Central memory CD8-positive, alpha-beta T cell (primary cell): ENCODE data around the gene LRRK1.

Experiments used
- ATAC-seq: fragments of 150-1000 bp; cut with Tn5 transposase; replicated peaks from 2 replicates; pipeline ENCODE4 v1.10.0; 2022; ENCODE audit warnings: mild to moderate bottlenecking, moderate FRiP score, moderate number of reproducible peaks; ENCODE audit not compliant: poor library complexity, severe bottlenecking; ENCODE audit errors: extremely low read depth
- DNase-seq, 2 donors: peaks; one replicate each; pipeline ENCODE4 v3.0.0; 2021; ENCODE audit warnings: low spot score in 2 of 2
- H3K27ac Mint-ChIP-seq: one replicate; pipeline ENCODE4 v1.8.0; 2022; ENCODE audit warnings: low read depth, mild to moderate bottlenecking, moderate library complexity, mixed read lengths
- H3K27me3 Mint-ChIP-seq: one replicate; pipeline ENCODE4 v1.8.0; 2022; ENCODE audit warnings: mixed read lengths
- H3K36me3 Mint-ChIP-seq: one replicate; pipeline ENCODE4 v1.8.0; 2022; ENCODE audit warnings: mild to moderate bottlenecking, moderate library complexity, mixed read lengths; ENCODE audit not compliant: insufficient read depth
- H3K4me1 Mint-ChIP-seq: one replicate; pipeline ENCODE4 v1.8.0; 2022; ENCODE audit warnings: mixed read lengths
- H3K4me3 Mint-ChIP-seq: one replicate; pipeline ENCODE4 v1.8.0; 2022; ENCODE audit warnings: mild to moderate bottlenecking, moderate library complexity, mixed read lengths
- H3K9me3 Mint-ChIP-seq: one replicate; pipeline ENCODE4 v1.8.0; 2022; ENCODE audit warnings: mixed read lengths

LRRK1 gene

GRCh38 chr15:101024706-101025500 lies 105.7 kb downstream of the LRRK1 start:
- Mint-ChIP-seq H3K36me3 (peaks cover 2% of the 10 kb centered on the region), H3K27me3 (peaks cover 29% of the 10 kb centered on the region), H3K27ac (no peak overlapping the region), H3K9me3 (no peaks in the 10 kb centered on the region), H3K4me1 (no peaks in the 10 kb centered on the region), H3K4me3 (no peak overlapping the region)
- ATAC-seq = no peak
- peak in 1 of 2 donors; percentile 3 for DNase-seq

- Mint-ChIP-seq H3K9me3 (no peaks in the 10 kb centered on the region), H3K27me3 (peaks cover 35% of the 10 kb centered on the region), H3K27ac (no peak overlapping the region), H3K4me3 (no peak overlapping the region), H3K4me1 (no peaks in the 10 kb centered on the region), H3K36me3 (peaks cover 2% of the 10 kb centered on the region)
- no peak for DNase-seq
- no peak for ATAC-seq
Measured at GRCh38 chr15:101025501-101025885, 106.3 kb downstream of the LRRK1 start.

GRCh38 chr15:101025896-101026631 lies 106.9 kb downstream of the LRRK1 start:
- Mint-ChIP-seq H3K4me1 (no peaks in the 10 kb centered on the region), H3K27ac (no peak overlapping the region), H3K27me3 (peaks cover 40% of the 10 kb centered on the region), H3K36me3 (peaks cover 2% of the 10 kb centered on the region), H3K9me3 (no peaks in the 10 kb centered on the region), H3K4me3 (no peak overlapping the region)
- ATAC-seq (no peak), DNase-seq (no peak)

GRCh38 chr15:101026656-101027272 lies 107.6 kb downstream of the LRRK1 start:
- Mint-ChIP-seq H3K9me3 (no peaks in the 10 kb centered on the region), H3K27me3 (peaks cover 47% of the 10 kb centered on the region), H3K36me3 (peaks cover 4% of the 10 kb centered on the region), H3K4me1 (no peaks in the 10 kb centered on the region), H3K4me3 (no peak overlapping the region), H3K27ac (no peak overlapping the region)
- ATAC-seq = no peak
- peak in 1 of 2 donors; percentile 6 for DNase-seq

- no peak for ATAC-seq
- H3K9me3 Mint-ChIP-seq = no peaks in the 10 kb centered on the region
- no peaks in the 10 kb centered on the region for H3K4me1 Mint-ChIP-seq
- DNase-seq = peak in 1 of 2 donors; percentile 0
- no peak overlapping the region for H3K4me3 Mint-ChIP-seq
- no peak overlapping the region for H3K27ac Mint-ChIP-seq
- H3K36me3 Mint-ChIP-seq = peaks cover 6% of the 10 kb centered on the region
- H3K27me3 Mint-ChIP-seq = peaks cover 53% of the 10 kb centered on the region
Measured at GRCh38 chr15:101027273-101027901, 108.2 kb downstream of the LRRK1 start.

- ATAC-seq (no peak), DNase-seq (no peak)
- peaks cover 5% of the 10 kb centered on the region for H3K36me3 Mint-ChIP-seq
Measured at GRCh38 chr15:101027920-101028319, 108.8 kb downstream of the LRRK1 start.

GRCh38 chr15:101028321-101028720 lies 109.2 kb downstream of the LRRK1 start:
- H3K27ac Mint-ChIP-seq = no peak overlapping the region
- DNase-seq (peak in 1 of 2 donors; percentile 2), ATAC-seq (no peak)
- no peaks in the 10 kb centered on the region for H3K4me1 Mint-ChIP-seq
- H3K4me3 Mint-ChIP-seq = no peak overlapping the region
- H3K9me3 Mint-ChIP-seq = no peaks in the 10 kb centered on the region
- H3K36me3 Mint-ChIP-seq = peaks cover 4% of the 10 kb centered on the region
- peaks cover 60% of the 10 kb centered on the region for H3K27me3 Mint-ChIP-seq

More at GRCh38 chr15:101027920-101028319, 108.8 kb downstream of the LRRK1 start:
- Mint-ChIP-seq H3K4me3 (no peak overlapping the region), H3K4me1 (no peaks in the 10 kb centered on the region), H3K27ac (no peak overlapping the region), H3K27me3 (peaks cover 56% of the 10 kb centered on the region), H3K9me3 (no peaks in the 10 kb centered on the region)

GRCh38 chr15:101028772-101029438 lies 109.7 kb downstream of the LRRK1 start:
- Mint-ChIP-seq H3K4me3 (no peak overlapping the region), H3K27me3 (peaks cover 61% of the 10 kb centered on the region), H3K9me3 (no peaks in the 10 kb centered on the region), H3K27ac (no peak overlapping the region), H3K4me1 (no peaks in the 10 kb centered on the region), H3K36me3 (peaks cover 4% of the 10 kb centered on the region)
- ATAC-seq (no peak), DNase-seq (peak in 1 of 2 donors; percentile 2)

- Mint-ChIP-seq H3K9me3 (peaks cover 5% of the 10 kb centered on the region), H3K4me1 (no peaks in the 10 kb centered on the region), H3K36me3 (peaks cover 4% of the 10 kb centered on the region), H3K27ac (no peak overlapping the region), H3K27me3 (peaks cover 61% of the 10 kb centered on the region), H3K4me3 (no peak overlapping the region)
- ATAC-seq (no peak), DNase-seq (peak; percentile 4 to 5)
Measured at GRCh38 chr15:101029971-101030661, 111.0 kb downstream of the LRRK1 start.

- H3K36me3 Mint-ChIP-seq = peaks cover 4% of the 10 kb centered on the region
- DNase-seq (no peak), ATAC-seq (no peak)
- H3K4me3 Mint-ChIP-seq = no peak overlapping the region
- H3K4me1 Mint-ChIP-seq = no peaks in the 10 kb centered on the region
- no peak overlapping the region for H3K27ac Mint-ChIP-seq
- H3K9me3 Mint-ChIP-seq = peaks cover 12% of the 10 kb centered on the region
- H3K27me3 Mint-ChIP-seq = peaks cover 72% of the 10 kb centered on the region
Measured at GRCh38 chr15:101031213-101031612, 112.1 kb downstream of the LRRK1 start.

- no peak overlapping the region for H3K4me3 Mint-ChIP-seq
- H3K9me3 Mint-ChIP-seq = peaks cover 18% of the 10 kb centered on the region
- DNase-seq (no peak), ATAC-seq (no peak)
- no peaks in the 10 kb centered on the region for H3K4me1 Mint-ChIP-seq
- no peak overlapping the region for H3K27ac Mint-ChIP-seq
- H3K27me3 Mint-ChIP-seq = peaks cover 84% of the 10 kb centered on the region
- peaks cover 6% of the 10 kb centered on the region for H3K36me3 Mint-ChIP-seq
Measured at GRCh38 chr15:101033801-101034200, 114.6 kb downstream of the LRRK1 start.
